IPS-NIHi11 (cell line): ENCODE results near the gene TACC3.

Source experiments
- DNase-seq: peaks from one replicate; pipeline ENCODE4 v3.0.0; 2012; ENCODE audit warnings: mixed read lengths, low spot score

Gene TACC3

DNA sequence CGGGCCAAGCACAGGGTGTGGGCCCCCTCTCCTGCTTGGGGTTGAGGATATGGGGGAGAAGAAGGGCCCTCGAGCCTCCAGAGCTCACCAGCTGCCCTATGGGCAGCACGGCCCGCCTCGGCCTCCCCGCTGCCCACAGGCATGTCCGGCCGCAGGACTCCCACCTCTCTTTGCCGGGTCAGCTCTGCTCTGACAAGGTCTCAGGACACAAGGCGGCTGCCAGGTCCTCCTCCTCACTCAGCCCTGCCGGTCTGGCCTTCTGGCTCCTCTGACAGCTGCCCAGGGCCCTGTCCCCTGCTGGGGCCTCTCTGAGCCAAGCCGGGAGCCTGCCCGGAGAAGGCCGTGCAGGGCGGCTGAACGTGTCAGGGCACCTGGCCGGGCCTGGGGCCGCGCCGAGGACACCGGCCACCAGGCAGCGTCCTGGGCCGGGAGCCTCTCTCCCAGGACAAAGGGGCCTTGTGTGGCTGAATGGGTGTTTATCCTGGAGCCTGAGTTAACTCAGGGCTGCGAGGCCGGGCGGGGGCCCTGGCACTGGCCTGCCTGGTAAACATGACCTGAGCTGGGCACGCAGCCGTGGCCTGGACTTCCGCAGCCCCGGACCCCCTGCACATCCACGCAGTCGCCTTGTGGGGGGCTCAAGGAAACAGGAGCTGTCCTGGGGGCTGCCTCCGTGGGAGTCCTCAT, 25.7 kb downstream of the TACC3 start:
- DNase-seq = no peak

DNA sequence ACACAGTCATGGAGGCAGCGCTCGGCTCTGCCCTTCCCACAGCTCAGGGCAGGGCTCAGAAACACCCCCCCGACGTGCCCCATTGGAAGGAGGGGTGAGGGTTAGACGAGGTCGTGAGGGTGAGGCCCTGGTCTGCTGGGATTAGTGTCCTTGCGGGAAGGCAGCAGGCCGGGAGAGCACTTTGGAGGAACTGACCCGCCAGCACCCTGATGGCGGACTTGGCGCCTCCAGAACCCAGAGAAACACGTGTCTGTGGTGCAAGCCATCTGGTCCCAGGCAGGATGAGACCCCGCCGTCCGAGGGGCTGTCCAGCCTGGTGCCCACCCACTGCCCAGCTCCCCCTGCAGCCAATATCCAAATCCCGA, 26.3 kb downstream of the TACC3 start:
- DNase-seq = no peak

DNA sequence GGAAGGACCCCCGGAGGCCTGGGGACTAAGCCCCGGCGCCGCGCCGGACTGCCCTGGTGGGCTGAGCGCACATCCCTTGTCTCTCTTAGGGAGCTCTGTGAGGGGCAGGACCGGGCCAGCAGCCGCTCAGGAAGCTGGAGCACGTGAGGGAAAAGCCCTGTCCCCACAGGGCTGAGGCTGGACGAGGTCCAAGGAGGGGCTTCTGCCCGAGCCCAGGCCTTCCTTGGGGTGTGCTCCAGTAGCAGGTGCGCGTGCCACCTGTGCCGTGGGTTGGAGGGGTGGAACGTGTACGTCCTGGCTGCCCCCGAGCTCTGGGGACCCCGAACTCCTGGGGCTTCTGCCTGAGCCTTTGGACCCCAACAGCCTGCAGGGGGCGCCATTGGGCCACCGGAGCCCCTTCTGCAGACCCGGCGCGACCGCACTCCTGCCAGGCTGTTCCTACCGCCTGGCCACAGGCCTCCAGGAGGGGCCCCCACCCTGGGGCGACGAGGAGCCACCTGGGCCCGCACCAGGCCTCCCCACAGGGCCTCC, 27.2 kb downstream of the TACC3 start:
- DNase-seq = peak; percentile 95

DNA sequence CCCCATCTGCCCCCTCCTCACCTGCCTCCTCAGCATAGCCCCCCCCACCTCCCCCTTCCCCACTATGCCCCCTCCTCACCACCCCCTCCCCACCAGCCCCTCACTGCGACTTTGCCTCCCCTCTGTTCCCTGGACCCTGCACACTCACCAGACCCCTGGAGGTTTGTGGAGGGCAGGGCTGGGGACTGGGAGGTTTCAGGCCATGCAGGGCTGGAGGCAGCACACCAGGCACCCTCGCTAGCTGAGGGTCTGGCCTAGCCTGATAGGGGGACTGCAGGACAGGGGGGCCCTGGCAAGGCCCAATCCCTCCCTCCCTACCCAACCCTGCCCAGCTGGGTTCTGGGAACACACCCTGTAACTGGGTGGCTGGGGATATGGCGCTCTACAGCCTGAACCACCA, 28.0 kb downstream of the TACC3 start:
- DNase-seq = no peak

DNA sequence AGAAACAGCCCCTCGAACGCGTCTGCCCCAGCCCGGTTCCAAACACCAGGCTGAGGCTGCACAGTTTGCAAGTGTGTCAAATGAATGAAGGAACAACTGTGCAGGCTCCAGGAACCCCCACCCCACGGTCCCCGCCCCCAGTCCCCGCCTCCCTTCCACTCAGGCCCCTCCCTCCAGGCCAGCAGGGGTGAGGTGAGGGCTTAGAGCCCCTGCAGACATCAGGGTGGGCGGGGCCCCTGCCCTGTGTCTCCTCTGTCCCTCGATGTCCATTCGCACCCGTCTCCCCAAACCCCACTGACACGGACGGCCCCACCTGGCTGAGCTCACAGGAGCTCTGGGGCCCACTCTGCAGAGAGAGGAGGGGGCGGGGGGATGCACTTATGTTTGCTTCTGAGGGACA, 28.5 kb downstream of the TACC3 start:
- DNase-seq = no peak

DNA sequence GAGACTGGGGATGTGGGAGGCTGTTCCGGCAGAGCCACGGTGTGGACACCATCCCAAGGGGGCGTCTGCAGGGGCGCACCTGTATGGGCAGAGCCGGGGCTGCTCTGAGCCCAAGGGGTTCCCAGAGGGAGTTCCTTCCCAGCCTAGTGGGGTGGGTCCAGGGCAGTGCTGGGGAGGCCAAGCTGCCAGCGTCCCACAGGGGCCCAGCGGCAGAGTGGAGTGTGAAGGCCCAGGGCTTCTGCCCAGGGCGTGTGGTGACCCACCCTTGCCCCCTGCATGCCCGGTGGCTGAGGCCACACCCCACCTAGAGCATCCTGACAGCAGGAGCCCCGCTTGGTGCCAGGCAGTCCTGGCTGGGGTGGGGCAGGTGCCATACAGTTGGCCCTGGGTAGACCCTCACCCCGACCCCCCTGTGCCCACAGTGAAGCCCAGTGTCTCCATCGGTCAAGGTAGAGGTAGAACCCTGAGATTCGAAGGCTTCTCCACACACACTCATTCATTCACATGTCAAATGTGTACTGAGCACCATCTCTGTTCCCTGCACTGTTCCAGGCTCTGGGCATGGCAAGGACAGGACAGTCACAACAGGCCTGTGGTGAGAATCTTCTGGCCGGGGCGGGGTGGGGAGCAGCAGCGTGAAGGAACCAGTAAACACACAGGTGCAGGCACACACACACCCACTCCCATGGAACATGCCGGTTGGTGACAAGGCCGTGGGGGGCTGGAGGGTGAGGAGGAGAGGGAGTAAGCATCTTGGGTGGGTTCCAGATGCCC, 29.2 kb downstream of the TACC3 start:
- no peak for DNase-seq

DNA sequence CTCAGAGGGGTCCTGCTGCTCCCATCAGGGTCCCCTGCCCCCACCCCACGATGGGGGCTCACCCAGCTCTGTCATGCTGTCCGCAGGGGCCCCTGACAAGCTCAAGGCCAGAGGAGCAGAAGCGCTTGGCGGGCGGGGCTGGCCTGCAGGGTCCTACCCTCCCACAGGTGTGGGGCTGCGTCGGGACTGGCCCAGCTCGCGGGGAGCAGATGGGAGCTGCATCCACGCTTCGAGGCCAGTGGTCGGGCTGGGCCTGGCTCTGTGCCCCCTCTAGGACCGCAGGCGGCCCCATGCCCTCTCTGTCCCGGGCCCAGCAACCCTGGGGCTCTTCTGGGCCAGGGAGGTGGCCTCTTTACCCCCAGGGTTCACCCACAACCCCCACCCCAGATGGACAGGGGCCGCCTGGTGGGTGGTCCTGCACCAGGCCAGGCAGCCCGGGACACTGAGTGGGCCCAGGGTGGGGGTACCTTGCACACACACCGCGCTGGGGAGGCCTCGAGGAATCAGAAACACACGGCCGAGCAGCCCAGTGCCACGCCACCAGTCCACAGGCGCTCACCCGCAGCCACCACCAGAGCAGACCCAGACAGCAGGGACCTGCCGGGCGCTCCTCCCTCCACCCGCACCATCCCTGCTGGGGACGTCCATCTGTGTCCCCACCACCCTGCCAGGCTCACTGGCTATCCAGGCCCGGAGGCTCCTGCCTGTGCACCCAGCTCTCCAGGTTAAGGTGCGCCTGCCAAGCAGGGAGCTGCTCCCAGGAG, 30.0 kb downstream of the TACC3 start:
- DNase-seq = no peak

DNA sequence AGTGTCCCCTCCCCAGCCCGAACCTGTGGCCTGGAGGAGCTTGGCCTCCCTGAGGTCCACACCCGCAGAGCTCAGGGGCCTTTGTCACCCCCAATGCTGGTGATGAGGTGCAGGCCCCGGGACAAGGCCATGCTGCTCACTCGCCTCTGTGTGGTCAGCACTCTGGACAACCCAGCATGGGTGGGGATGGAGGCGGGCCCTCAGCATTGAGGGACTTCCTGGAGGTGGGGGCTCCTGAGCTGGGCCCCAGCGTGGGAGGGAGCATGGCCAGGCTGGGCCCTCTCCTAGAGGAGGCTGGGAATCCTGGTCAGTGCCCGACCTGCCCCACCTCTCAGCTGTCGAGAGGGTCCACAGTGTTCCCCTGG, 30.6 kb downstream of the TACC3 start:
- DNase-seq = no peak

DNA sequence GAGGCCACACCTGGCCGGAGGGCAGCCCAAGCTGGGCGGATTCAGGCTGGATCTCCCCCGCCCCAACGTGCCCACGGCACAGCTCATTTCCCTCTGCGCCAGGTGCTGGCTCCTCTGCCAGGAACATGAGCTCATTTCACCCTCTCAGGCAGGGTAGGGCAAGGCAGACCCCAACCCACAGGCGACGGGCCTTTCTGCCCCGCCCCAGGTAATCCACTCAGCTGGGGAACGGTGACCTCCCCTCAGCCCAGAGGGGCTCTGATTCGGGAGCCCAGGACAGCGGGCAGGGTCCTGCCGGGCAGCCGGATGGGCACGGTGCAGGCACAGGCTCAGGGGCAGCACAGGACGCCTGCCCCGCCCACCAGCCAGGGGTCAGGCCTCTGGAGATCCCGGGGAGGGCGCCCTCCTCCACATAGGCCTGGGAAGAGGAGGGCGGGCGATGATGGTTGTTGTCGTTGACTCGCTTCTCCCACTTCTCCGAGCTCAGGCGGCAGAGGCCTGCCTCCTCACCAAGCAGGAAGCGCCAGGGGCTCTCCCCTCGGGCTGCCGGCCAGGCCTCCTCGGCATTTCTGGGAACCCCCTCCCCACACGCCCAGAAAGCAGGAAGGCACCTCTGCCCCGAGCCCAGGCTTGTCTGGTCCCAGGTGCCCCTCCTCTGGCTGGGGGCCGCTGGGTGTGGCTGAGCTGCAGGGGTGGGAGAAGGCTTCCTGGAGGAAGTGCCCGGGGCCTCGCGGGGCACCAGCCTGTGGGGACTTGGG, 31.1 kb downstream of the TACC3 start:
- no peak for DNase-seq

DNA sequence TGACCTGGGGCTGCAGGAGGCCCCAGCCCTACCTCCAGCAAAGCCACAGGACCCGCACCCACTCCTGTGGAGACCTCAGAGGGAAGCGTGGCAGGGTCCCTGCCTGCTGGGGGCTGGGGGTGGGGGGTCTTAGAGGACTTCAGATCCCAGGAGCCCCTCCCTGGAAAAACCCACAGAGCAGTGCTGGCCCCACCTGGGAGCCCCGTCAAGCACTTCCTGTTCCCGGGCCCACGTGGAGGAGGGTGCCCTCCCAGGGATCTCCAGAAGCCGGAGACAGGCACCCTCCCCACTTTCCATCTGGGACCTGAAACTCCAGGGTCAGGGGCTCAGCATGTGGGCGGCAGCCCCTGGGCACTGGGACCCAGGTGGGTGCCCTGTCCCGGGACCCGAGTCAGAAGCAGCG, 32.0 kb downstream of the TACC3 start:
- DNase-seq = no peak

DNA sequence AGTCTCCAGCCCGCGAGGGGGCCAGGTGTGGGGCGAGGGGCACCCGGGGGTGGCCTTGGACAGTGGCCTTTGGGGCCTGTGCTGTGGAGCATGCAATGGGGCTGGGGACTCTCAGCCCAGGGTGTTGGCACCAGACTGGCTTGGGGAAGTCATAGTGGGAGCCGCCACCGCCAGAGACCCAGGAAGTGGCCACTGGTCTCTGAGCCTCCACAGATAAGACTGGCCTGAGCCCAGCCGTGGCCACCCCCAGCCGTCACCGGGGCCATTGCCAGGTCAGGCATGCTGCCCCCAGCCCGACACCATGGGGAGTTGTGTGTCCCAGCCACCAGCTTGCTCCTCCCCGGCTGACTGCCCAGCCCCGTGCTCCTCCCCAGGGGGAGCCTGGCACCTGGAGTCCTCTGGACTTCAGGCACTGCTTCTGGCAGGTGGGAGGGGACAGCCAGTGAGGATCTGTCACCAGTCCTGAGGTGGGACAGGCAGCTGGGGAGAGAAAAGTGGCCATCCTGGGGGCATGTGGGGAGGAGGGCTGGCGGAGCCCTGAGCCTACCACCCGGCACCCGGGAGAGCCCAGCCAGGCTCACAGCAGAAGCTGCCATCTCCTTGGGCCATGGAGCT, 32.5 kb downstream of the TACC3 start:
- DNase-seq = no peak

DNA sequence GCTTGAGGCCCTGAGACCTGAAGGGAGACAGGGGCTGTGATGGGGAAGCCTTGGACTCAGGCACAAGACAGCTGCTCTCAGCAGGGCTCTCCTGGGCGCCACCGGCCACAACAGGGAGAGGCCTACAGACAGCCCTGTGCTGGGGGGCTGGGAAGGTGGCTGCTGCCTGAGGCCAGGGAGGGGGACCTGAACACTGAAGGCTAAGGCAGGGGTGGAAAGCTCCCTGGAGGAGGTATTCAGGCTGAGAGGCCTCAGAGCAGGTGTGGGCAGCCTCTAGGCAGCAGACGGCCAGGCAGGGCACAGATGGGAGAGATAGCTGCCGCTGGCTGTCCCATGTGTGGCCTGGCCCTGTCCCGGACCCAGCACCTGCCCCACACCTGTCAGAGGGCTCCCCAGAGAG, 33.0 kb downstream of the TACC3 start:
- DNase-seq = no peak

DNA sequence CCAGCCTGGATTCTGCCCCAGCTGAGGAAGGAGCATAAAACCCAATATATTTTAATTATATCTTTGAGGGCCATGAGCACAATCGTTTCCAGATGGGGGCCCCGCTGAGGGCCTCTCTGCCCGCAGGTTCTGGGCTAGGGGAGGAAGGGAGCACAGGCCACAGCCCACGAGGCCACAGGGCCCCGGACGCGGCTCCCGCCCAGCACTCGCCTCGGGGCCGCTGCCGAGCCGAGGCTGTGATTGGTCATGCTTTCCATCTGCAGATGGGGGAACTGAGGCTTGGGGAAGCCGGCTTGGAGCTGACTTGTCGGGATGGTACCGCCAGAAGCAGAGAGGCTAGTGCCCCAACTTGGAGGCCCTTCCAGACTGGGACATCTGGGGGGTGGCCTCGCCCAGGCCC, 34.0 kb downstream of the TACC3 start:
- no peak for DNase-seq

DNA sequence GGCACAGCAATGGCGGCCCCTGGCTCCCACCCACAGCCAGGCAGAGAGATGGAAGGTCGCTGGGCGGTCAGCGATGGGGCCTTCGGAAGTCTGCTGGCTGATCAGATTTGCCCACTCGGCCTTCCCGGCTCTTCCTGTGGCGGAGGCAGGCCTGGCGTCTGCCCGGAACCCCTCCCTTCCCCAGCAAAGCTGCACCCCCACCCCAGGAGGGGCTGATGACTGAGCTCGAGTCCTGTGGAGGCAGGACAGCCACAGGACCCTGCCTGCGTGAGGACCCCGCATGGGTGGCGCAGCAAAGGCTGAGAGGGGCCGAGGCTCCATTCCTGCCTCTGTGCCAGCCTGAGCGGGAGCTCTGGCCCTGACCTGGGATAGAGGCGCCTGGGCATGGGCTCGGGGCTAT, 34.8 kb downstream of the TACC3 start:
- no peak for DNase-seq

DNA sequence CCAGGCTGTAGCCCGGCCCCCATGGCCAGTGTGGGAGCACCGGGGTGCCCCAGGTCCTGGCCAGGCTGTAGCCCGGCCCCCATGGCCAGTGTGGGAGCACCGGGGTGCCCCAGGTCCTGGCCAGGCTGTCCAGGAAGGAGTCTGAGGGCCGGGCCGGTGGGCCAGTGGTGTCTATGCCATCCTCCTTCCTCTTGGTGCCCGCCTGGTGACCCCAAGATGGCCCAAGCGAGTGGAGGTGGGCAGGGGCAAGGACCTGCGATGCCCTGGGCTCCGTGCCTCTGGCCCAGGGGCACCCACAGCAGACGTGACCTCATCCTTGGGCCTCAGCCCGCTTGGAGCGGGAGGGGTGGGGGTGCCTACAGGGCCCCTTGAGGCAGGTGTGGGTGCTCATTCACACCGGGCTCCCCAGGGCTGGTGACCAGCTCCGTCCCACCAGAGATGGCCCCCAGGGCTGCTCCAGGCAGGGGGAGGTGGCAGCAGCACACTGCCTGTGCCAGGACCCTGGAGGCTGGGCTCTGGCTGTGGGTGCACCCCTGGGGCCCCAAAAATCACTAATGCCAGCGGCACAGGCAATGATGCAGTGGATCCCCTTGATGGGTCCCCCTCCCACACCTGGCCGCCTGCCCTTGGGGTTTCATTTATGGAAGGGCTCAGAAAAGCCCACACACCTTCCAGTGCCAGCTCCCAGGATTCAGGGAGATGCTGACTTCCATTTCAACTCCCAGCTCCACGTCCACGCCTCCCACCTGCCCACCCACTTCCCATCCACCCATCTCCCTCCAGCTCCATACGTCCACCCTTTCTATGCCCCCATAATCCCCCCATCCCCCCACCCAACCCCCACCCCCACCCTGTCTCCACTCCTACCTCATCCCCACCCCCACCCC, 35.8 kb downstream of the TACC3 start:
- no peak for DNase-seq

DNA sequence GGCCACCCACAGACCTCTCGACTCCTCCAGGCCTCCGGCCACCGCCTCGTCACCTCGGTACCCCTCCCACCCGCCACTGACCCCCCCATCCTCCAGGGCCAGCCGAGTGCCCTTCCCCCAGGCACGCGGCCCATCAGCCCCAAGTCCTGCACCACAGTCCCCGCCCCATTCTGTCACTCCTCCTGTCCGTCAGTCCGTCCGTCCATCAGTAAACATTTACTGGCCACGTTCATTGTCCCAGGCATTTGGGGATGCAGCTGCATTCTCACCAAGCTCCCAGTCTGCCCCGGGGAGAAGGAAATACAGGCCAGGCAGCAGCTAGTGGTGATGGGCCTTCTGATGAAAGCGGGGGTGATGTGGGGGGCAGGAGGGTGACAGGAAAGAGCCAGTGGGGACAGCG, 36.5 kb downstream of the TACC3 start:
- DNase-seq = no peak

DNA sequence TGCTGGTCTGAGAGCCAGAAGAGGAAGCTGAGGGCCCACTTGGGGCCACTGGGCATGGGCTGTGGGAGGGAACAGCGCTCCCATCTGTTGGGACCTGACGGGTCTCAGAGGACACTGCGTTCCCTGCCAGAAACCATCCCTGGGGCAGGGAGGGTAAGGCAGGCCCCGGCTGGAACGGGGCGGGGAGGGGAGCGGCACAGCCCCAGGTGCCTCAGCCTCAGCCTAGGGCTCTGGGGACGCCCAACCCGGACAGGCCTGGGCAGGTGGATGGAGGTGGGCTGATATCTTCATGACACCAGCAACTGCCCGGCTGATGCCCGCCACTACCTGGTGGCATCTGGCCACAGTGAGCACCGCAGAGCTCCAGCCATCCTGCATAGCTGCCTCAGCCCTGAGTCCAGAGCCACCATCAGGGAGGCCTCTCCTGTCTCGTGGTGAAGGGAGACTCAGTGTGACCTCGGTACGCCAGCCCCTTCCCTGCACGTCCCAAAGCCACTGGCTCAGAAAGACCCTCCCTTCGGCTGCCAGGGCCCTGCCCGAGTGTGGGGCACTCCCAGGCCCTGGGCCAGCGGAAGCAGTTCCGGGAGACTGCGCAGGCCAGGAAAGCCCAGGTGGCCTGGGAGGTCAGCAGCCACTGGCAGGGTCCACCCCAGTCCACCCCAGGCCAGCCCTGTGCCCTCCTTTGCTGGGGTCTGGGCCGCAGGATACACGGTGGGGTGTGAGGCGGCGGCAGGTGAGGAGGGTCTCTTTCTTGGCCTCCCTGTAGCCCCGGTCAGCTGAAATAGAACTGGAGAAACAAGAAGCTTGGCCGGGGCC, 37.2 kb downstream of the TACC3 start:
- DNase-seq = no peak

DNA sequence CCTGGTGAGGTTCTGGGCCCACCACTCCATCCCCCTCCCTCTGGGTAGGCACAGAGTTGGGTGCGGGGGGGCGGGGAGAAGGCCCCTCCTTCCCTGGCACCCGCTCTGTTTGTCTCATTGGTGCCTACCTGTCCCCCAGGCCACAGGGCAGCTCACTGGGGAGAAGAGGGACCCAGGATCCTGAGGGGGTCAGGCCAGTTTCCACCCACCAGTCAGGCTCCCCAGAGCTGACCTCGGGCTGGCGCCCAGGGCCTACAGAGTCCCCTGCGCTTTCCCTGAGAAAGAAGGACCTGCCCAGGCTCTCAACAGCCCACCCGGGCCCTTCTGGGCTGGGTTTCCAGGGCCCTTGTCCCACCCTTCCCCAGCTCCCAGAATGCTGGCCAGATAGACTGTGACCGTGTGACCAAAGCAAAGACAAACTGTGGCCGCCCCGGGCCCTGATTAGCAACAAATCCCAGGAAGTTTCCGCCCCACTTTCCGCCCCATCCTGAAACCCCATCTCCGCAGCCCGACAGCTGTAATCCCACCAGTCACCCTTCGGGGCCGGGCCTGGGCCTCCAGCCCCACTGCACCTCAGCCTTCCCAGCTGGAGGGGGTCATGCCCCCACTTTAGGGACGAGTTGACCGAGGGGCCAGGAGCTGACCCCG, 38.0 kb downstream of the TACC3 start:
- no peak for DNase-seq

DNA sequence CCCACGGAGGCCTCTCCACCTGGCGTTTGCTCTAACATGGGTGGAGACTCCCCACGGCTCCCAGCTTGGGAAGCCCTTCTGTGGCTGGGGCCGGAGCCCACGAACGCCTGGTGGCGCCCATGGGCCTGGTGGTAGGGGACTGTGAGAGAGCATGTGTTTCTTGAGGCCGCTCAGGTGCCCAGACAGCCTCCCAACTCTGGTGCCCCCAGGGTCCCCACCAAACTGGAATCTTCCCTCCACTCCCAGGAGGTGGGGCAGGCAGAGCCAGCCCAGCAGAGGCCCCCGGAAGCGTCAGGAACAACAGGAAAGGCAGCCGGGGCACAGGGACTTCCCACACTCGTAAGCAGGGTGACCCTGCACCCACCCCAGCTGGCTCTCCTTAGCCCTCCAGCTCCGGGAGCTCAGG, 38.5 kb downstream of the TACC3 start:
- no peak for DNase-seq
